Suprapubic skin (tissue), 4 donors: ENCODE data around the gene ZKSCAN1. TPM values are rescaled to one million over a fixed set of nuclear protein-coding genes. Genes with fewer than 3 reads are reported as not detected.
A peak's percentile ranks its signal among the peaks of the same experiment; 100 is the strongest.

Experiments used
- DNase-seq, 2 donors: peaks; one replicate each; pipeline ENCODE4 v3.0.0-alpha.2; 2019; ENCODE audit warnings: low spot score in 2 of 2
- H3K27ac ChIP-seq: fragments of 200-600 bp; sonication (generic); one replicate; pipeline ENCODE4 v1.5.1; 2019
- H3K27me3 ChIP-seq: fragments of 200-600 bp; sonication (generic); one replicate; pipeline ENCODE4 v1.5.1; 2019
- H3K36me3 ChIP-seq: fragments of 200-600 bp; sonication (generic); one replicate; pipeline ENCODE4 v1.5.1; 2019
- H3K4me1 ChIP-seq: fragments of 200-600 bp; sonication (generic); one replicate; pipeline ENCODE4 v1.5.1; 2019
- H3K4me3 ChIP-seq: fragments of 200-600 bp; sonication (generic); one replicate; pipeline ENCODE4 v1.5.1; 2019; ENCODE audit warnings: mild to moderate bottlenecking
- H3K9me3 ChIP-seq: fragments of 200-600 bp; sonication (generic); one replicate; pipeline ENCODE4 v1.5.1; 2019
- EP300 ChIP-seq: sonication (generic); formaldehyde crosslinking; IDR thresholded peaks from one replicate; pipeline ENCODE4 v1.6.1; 2017; ENCODE audit warnings: antibody characterized with exemption
- POLR2A ChIP-seq, 2 donors: fragments of 450-650 bp; IDR thresholded peaks; one replicate each; pipeline ENCODE4 v1.6.1; 2017; ENCODE audit warnings: antibody characterized with exemption in 2 of 2, mild to moderate bottlenecking in 2 of 2, moderate library complexity in 2 of 2
- POLR2AphosphoS5 ChIP-seq, 3 donors: sonication (generic); formaldehyde crosslinking; IDR thresholded peaks; one replicate each; pipeline ENCODE4 v1.6.1; 2017; ENCODE audit warnings: antibody characterized with exemption in 3 of 3
- WGBS: methylation state at CpG from one replicate; pipeline ENCODE4 v1.1.5; 2018; 5-methylcytosine and 5-hydroxymethylcytosine counted together
- total RNA-seq, 4 donors: library from RNA; depleted of rRNA; stranded (reverse); fragments of >200 nt; gene quantifications; one replicate each; pipeline ENCODE4 v1.1.0, GENCODE V29; 2016
- TF ChIP-seq, protein P1 (sequence below), 2 donors: fragments of 200-600 bp in 1 of 2; fragments of 450-650 bp in 1 of 2; sonication (generic) in 1 of 2; IDR thresholded peaks; one replicate each; pipeline ENCODE4 v1.5.1; 2016 to 2019; ENCODE audit warnings: antibody characterized with exemption in 2 of 2, mild to moderate bottlenecking in 1 of 2, moderate library complexity in 1 of 2

ZKSCAN1 gene
- total RNA-seq, 4 donors from 2014 or later: 50.5 to 106 (median 66.4) TPM

DNA sequence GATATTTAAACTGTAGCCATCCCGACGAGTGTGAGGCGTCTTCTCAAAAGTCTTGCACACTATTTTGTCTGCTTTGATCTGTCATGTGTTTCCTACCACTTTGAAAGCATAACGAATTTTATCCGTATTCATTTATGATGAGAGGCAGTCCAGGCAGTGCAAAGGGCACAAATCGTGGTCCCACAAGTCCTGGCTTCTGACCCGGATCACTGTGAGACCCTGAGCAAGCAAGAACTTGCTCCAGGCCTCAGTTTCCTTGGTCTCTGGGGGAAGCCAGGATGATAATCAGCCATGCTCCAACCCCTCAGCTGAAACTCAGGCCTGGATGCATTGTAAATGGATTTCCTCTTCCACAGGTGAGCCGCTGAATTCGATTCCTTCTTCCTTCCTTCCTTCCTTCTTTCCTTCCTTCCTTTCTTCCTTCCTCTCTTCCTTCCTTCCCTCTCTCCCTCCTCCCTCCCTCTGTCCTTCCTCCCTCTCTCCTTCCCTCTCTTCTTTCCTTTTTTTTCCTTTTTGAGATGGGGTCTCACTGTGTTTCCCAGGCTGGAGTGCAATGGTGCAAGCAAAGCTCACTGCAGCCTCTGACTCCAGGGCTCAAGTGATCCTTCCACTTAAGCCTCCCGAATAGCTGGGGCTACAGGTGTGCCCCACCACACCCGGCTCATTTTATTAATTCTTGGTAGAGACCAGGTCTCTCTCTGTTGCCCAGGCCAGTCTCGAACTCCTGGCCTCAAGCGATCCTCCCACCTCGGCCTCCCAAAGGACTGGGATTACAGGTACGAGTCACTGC, 18.4 kb upstream of the ZKSCAN1 start:
- Histone ChIP-seq H3K36me3 (no peaks in the 10 kb centered on the region), H3K27me3 (no peaks in the 10 kb centered on the region), H3K9me3 (no peaks in the 10 kb centered on the region), H3K27ac (peak overlapping the region; percentile 76), H3K4me1 (peaks cover 7% of the 10 kb centered on the region), H3K4me3 (peak overlapping the region; percentile 50)
- no peak for DNase-seq
- TF ChIP-seq, protein P1, sequence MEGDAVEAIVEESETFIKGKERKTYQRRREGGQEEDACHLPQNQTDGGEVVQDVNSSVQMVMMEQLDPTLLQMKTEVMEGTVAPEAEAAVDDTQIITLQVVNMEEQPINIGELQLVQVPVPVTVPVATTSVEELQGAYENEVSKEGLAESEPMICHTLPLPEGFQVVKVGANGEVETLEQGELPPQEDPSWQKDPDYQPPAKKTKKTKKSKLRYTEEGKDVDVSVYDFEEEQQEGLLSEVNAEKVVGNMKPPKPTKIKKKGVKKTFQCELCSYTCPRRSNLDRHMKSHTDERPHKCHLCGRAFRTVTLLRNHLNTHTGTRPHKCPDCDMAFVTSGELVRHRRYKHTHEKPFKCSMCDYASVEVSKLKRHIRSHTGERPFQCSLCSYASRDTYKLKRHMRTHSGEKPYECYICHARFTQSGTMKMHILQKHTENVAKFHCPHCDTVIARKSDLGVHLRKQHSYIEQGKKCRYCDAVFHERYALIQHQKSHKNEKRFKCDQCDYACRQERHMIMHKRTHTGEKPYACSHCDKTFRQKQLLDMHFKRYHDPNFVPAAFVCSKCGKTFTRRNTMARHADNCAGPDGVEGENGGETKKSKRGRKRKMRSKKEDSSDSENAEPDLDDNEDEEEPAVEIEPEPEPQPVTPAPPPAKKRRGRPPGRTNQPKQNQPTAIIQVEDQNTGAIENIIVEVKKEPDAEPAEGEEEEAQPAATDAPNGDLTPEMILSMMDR (IDR thresholded peaks at IDR 0.05): no peak
- TF ChIP-seq POLR2AphosphoS5 (IDR thresholded peaks at IDR 0.05): no peak
- no peak for TF ChIP-seq EP300
- no peak for TF ChIP-seq POLR2A (IDR thresholded peaks at IDR 0.05)
- WGBS: 70% methylated on average over 15 of the region's 15 CpGs

DNA sequence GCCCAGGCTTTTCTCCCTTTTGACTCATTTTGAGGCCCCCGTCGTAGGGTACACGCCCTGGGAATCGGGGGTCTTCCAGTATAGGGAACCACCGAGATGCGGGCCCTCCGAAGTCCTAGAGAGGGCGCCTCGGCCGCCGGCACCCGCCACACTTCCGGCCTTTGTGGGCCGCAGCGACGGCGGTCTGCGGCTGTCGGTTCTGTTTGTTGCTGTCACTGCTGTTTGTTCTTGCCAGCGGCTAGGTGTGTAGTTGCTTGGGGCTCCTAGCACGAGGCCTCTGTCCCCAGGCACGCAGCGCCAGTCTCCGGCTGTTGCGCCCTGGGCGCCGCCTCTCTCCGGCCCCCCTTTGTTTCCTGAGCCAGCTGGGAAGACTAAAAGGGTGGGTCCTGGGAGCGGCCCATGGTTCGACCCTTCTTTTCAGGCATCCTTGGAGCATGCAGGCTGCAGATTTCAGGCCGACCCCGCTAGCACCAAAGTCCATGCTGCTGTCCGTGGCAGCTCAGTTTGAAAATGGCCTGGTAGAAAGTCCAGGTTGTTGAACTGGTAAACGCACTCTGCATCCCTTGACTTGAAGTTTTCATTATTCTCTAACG, 17.8 kb upstream of the ZKSCAN1 start:
- H3K36me3 ChIP-seq: no peaks in the 10 kb centered on the region
- peak overlapping the region; percentile 76 for H3K27ac ChIP-seq
- 10% methylated on average over 27 of the region's 35 CpGs for WGBS
- DNase-seq: peak in 1 of 2 donors; percentile 75
- TF ChIP-seq, protein P1 (IDR thresholded peaks at IDR 0.05): peak; percentile 8 to 27
- no peak for TF ChIP-seq EP300
- H3K9me3 ChIP-seq: no peaks in the 10 kb centered on the region
- peak overlapping the region; percentile 50 for H3K4me3 ChIP-seq
- no peaks in the 10 kb centered on the region for H3K27me3 ChIP-seq
- H3K4me1 ChIP-seq: peaks cover 7% of the 10 kb centered on the region

DNA sequence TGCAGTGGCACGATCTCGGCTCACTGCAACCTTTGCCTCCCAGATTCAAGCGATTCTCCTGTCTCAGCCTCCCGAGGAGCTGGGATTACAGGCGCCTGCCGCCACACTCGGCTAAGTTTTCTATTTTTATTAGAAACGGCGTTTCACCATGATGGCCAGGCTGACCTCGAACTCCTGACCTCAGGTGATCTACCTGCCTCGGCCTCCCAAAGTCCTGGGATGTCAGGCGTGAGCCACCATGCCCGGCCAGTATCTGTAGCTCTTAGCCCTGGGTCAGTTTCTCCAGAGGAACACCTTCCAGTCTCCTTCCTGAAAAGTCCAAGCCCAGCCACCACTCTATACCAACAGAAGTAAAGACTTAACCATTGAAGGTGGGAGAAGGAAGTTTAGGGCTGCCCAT, 15.2 kb upstream of the ZKSCAN1 start:
- no peaks in the 10 kb centered on the region for H3K9me3 ChIP-seq
- no peaks in the 10 kb centered on the region for H3K27me3 ChIP-seq
- H3K36me3 ChIP-seq: no peaks in the 10 kb centered on the region
- no peak for DNase-seq
- WGBS: 90% methylated on average over 13 of the region's 13 CpGs
- no peak overlapping the region for H3K27ac ChIP-seq
- H3K4me1 ChIP-seq: peaks cover 3% of the 10 kb centered on the region
- TF ChIP-seq EP300 (no peak), POLR2AphosphoS5 (IDR thresholded peaks at IDR 0.05) (no peak), POLR2A (IDR thresholded peaks at IDR 0.05) (no peak)
- TF ChIP-seq, protein P1 (IDR thresholded peaks at IDR 0.05): no peak
- no peak overlapping the region for H3K4me3 ChIP-seq

DNA sequence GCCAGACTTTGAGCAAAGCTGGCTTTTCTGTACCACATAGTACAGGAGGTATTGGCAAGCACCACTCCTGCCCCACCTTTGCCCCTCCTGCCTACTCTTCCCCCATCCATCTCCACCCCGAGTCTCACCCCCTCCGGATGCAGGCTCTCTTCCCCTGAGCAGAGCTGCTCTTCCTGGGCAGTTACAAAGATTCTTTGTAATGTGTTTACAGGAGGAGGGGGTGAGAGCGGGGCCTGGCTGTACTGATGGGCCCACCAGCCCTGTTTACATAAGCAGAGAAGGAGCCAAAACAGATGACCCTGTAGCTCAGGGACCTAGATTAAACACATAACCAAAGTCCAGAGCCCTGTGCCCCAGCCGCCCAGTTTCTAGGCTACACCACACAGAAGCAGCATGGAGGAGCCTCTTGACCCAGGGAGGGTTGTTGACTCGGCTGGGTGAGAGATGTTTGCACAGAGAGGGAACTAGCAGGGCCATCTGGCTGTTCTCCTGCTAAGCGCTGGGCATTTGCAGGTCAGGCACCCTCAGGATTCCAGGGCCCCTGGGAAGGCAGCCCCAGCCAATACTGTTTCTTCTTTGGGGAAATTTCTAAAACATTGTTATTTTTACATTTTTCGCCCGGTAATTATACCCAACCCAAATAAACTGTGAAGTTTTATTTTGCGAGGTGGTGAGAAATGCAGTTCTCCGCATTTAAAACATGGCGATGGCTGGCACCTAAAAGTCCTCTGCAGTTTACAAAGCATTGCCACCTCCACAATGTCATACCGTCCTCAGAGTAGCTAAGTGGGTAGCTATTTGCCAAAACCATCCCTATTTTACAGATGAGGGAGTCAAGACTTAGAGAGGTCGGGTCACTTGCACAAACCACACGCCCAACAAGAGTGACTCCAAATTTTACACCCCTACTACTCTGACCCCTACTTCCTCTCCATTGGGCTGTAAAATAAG, 11.4 kb upstream of the ZKSCAN1 start:
- Histone ChIP-seq H3K27ac (peak overlapping the region; percentile 29), H3K4me1 (peaks cover under 1% of the 10 kb centered on the region), H3K36me3 (no peaks in the 10 kb centered on the region), H3K9me3 (no peaks in the 10 kb centered on the region), H3K27me3 (no peaks in the 10 kb centered on the region), H3K4me3 (no peak overlapping the region)
- DNase-seq: no peak
- 74% methylated on average over 14 of the region's 14 CpGs for WGBS
- no peak for TF ChIP-seq EP300
- TF ChIP-seq, protein P1 (IDR thresholded peaks at IDR 0.05): no peak
- TF ChIP-seq POLR2A (IDR thresholded peaks at IDR 0.05): no peak
- TF ChIP-seq POLR2AphosphoS5 (IDR thresholded peaks at IDR 0.05): no peak

DNA sequence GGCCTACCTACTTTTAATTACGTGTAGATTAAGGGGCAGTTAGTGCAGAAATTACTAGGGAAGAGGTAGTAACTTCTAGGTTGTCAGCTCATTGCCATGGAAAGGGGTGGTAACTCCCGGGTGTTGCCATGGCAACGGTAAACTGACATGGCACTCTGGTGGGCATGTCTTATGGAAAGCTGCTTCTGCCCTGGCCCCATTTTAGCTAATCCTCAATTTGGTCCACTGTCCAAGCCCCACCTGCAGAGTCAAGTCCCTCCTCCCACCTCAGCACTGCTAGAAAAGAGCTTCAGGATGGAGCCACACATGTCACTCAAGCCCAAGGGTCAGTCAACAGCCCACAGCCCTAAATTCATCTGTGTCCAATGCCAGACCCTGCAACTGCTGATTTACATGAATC, 7.5 kb upstream of the ZKSCAN1 start:
- Histone ChIP-seq H3K27ac (no peak overlapping the region), H3K4me1 (peaks cover 23% of the 10 kb centered on the region), H3K4me3 (no peak overlapping the region), H3K36me3 (no peaks in the 10 kb centered on the region), H3K27me3 (no peaks in the 10 kb centered on the region), H3K9me3 (no peaks in the 10 kb centered on the region)
- WGBS: 83% methylated on average over 3 of the region's 3 CpGs
- no peak for DNase-seq
- TF ChIP-seq, protein P1 (IDR thresholded peaks at IDR 0.05): no peak
- TF ChIP-seq POLR2AphosphoS5 (IDR thresholded peaks at IDR 0.05) (no peak), POLR2A (IDR thresholded peaks at IDR 0.05) (no peak), EP300 (no peak)
